Breast epithelium (tissue), 3 donors: ENCODE results near the gene SLC4A8.

Experiments used
- POLR2A ChIP-seq: fragments of 450-650 bp; IDR thresholded peaks from one replicate; pipeline ENCODE4 v1.6.1; 2016; ENCODE audit warnings: antibody characterized with exemption, mild to moderate bottlenecking, moderate library complexity
- TF ChIP-seq, protein P1 (sequence below), 3 donors: fragments of 450-650 bp; IDR thresholded peaks; one replicate each; pipeline ENCODE4 v1.5.1; 2016 to 2017; ENCODE audit warnings: antibody characterized with exemption in 3 of 3, mild to moderate bottlenecking in 3 of 3, moderate library complexity in 3 of 3

DNA sequence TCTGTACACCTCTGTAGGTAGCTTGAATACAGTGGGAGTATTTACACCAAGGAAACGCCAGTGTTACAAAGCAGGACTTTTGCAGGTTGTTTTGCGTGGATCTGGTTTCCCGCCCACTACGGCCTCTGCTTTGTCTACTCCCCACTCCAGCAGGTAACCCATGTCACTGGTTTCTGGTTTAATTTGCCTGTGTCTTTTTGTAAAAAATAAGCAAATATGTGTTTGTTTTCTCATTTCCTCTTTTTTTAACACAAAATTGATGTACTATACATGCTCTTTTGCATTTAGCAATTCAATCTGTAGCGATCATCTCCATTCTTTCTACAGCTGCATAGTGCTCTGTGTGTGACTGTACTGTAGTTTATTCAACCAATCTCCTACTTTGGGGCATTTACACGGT lies 123.0 kb downstream of the SLC4A8 start:
- TF ChIP-seq, protein P1, sequence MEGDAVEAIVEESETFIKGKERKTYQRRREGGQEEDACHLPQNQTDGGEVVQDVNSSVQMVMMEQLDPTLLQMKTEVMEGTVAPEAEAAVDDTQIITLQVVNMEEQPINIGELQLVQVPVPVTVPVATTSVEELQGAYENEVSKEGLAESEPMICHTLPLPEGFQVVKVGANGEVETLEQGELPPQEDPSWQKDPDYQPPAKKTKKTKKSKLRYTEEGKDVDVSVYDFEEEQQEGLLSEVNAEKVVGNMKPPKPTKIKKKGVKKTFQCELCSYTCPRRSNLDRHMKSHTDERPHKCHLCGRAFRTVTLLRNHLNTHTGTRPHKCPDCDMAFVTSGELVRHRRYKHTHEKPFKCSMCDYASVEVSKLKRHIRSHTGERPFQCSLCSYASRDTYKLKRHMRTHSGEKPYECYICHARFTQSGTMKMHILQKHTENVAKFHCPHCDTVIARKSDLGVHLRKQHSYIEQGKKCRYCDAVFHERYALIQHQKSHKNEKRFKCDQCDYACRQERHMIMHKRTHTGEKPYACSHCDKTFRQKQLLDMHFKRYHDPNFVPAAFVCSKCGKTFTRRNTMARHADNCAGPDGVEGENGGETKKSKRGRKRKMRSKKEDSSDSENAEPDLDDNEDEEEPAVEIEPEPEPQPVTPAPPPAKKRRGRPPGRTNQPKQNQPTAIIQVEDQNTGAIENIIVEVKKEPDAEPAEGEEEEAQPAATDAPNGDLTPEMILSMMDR (IDR thresholded peaks at IDR 0.05) = no peak
- TF ChIP-seq POLR2A = no peak
